ENCODE measurements around the gene SESN2.
"Not testable (repeated sequence)": the region's sequence is repeated elsewhere in the genome, so short reads cannot be mapped to it uniquely, and the experiment has no call there.

SESN2 gene

GRCh38 chr1:28288487-28288886 lies 29.2 kb downstream of the SESN2 start:
- no peak for DNase-seq (ENCODE audit: low read depth)

DNA sequence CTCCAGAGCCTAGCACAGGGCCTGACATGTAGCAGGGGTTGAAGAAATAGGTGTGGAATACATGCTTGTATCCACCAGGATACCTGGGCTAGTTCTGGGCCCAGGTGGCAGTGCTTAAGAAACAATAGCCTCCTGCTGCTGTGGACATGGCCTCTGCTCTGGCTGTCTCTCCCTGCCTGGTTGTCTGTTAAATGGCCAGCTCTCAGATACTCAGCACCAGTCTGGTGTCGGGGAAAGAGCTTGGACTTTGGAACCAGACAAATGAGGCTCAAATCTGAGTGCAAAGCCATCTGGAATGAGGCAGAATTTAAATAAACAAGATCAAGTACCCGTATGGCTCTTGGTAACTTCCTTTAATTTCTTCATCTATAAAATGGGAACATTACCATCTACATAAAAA lies 31.5 kb downstream of the SESN2 start:
- DNase-seq (ENCODE audit: low read depth), result no peak

DNA sequence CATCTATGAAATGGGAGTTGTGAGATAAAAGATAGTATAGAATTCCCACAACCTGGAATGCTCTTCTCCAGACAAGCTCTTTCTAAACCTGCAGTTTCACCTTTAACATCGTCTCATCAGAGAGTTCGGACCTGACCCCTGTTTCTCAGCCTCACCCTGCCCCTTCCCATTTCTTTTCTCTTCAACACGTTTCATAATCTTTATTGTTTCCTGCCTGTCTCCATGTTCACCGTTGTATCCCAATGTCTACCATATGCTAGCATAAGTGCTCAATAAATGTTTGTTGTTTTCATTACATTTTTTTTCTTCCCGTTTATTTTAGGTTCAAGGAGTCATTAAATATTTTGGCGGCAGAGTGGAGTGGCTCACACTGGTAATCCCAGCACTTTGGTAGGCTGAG lies 32.4 kb downstream of the SESN2 start:
- DNase-seq (ENCODE audit: low read depth), result no peak

GRCh38 chr1:28295936-28296335 lies 36.6 kb downstream of the SESN2 start:
- no peak for DNase-seq (ENCODE audit: low read depth)

- no peak for DNase-seq (ENCODE audit: low read depth)
Measured at GRCh38 chr1:28296401-28297261, 37.3 kb downstream of the SESN2 start.

DNA sequence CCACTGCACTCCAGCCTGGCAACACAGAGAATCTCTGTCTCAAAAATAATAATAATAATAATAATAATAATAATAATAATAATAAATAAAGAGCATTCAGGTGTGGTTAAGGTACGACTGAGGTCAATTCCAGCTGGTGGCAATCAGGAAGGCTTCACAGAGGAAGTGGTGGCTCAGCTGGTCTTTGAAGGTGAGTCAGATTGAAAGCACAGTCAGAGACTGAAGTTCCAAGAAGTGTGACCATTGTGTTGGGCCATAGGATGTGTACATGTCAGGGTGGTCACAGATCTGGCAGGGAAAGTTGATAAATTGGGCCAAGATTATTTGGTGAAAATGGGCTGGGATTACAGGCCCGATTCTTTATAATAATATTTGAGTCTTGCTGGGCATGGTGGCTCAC lies 38.5 kb downstream of the SESN2 start:
- DNase-seq (ENCODE audit: low read depth), result no peak

DNA sequence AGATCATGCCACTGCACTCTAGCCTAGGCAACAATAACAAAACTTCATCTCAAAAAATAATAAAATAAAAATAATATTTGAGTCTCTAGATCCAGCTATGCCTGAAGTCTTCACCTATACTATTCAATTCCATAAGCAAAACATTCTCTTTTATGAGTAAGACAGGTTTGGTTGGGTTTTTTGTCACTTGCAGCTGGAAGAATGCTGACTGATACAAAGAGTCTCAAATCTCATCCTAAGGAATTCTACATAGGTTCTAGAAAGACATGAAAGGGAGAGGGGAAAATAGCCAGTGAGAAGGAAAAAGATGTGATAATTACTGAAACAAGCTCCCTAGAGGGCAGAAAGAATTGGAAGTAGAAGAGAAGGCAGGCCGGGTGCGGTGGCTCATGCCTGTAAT lies 39.1 kb downstream of the SESN2 start:
- DNase-seq (ENCODE audit: low read depth), result no peak

DNA sequence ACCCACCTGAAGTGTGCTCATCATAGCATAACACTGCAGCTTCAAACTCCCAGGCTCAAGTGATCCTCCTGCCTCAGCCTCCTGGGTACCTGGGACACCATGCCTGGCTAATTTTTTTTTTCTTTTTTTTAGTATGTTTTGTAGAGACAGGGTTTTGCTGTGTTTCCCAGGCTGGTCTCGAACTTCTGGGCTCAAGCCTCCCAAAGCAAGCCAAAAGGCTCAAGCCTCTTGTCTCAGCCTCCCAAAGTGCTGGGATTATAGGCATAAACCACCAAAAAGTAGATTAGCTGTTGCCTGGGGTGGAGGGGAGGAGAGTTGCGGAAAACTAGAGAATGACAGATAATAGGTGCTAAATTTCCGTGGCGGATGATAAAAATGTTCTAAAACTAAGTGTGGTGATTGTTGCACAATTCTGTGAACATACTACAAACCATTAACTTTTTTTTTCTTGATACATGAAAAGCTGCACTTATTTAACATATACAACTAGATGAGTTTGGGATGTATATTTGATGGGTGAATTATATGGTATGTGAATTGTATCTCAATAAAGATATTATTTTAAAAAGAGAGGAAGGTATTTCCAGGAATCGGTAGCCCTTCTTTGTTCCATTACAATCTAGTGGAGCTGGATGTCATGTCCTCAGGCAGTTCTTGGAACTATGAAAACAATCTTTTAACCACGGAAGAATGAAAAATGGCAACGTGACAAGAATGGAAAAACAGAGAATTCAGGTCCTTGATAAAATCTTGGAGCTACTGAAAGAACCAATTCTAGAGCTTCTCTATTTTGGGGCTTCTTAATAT lies 42.3 kb downstream of the SESN2 start:
- DNase-seq (ENCODE audit: low read depth), result no peak

GRCh38 chr1:28302247-28302646 lies 42.9 kb downstream of the SESN2 start:
- no peak for DNase-seq (ENCODE audit: low read depth)

- DNase-seq (ENCODE audit: low read depth), result no peak
Measured at GRCh38 chr1:28306301-28306949, 47.1 kb downstream of the SESN2 start.

GRCh38 chr1:28308750-28309149 lies 49.4 kb downstream of the SESN2 start:
- DNase-seq (ENCODE audit: low read depth), result no peak

DNA sequence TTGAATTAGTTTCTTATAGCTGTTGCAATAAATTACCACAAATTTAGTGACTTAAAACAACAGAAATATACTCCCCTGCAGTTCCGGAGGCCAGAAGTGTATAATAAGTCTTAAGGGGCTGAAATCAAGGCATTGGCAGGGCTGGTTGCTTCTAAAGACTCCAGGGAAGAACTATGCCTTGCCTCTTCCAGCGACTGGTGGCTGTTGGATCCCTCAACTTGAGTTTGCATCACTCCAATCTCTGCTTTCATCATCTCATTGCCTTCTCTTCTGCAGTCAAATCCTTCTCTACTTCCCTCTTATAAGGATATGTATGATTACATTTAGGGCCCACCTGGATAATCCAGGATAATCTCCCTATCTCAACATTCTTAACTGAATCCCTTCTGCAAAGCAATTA lies 50.4 kb downstream of the SESN2 start:
- DNase-seq (ENCODE audit: low read depth), result no peak

GRCh38 chr1:28313702-28314546 lies 54.6 kb downstream of the SESN2 start:
- DNase-seq (ENCODE audit: low read depth), result no peak

GRCh38 chr1:28314547-28314941 lies 55.2 kb downstream of the SESN2 start:
- no peak for DNase-seq (ENCODE audit: low read depth)

GRCh38 chr1:28317014-28317413 lies 57.7 kb downstream of the SESN2 start:
- DNase-seq (ENCODE audit: low read depth), result no peak

GRCh38 chr1:28322194-28322593 lies 62.9 kb downstream of the SESN2 start:
- DNase-seq (ENCODE audit: low read depth), result no peak

GRCh38 chr1:28323720-28324119 lies 64.4 kb downstream of the SESN2 start:
- no peak for DNase-seq (ENCODE audit: low read depth)

- DNase-seq (ENCODE audit: low read depth), result no peak
Measured at GRCh38 chr1:28326515-28326914, 67.2 kb downstream of the SESN2 start.

DNA sequence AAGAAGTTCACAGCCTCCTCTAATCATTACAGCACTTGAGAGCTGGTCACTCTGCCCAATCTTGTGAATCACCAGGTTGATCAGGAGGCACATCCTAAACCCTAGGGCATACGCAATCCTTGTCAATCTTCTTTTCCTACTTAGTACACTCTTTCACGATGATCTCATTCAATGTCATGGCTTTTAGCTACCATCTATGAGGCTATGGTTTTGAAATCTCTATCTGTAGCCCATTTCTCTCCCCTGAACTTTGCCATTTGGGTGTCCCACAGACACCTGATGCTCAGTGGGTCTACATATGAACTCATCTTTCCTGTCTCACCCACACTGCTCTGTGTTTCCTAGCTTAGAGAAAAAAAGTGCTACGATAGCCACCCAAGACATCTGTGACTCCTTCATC lies 67.7 kb downstream of the SESN2 start:
- DNase-seq (ENCODE audit: low read depth), result no peak

GRCh38 chr1:28327431-28327830 lies 68.1 kb downstream of the SESN2 start:
- not testable (repeated sequence) for DNase-seq (ENCODE audit: low read depth)

DNA sequence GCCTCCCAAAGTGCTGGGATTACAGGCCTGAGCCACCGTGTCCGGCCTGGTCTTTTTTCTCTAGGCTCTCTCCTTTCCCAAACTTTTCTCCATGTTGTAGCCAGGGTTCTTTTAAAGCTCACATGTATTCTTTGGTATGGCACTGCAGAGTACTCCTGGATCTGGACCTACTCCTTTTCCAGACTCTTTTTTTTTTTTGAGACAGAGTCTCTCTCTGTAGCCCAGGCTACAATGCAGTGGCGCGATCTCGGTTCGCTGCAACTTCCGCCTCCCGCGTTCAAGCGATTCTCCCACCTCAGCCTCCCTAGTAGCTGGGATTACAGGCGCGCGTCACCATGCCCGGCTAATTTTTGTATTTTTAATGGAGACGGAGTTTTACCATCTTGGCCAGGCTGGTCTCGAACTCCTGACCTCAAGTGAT lies 68.9 kb downstream of the SESN2 start:
- DNase-seq (ENCODE audit: low read depth), result no peak
